ENCODE results near the gene RHBDD3. TPM values are rescaled to one million over a fixed set of nuclear protein-coding genes. Genes with fewer than 3 reads are reported as not detected.

Gene RHBDD3
- total RNA-seq, 3 donors from 2014 or later (not counting 1 experiment from before 2014, with no cell fraction given) = 16.6 to 20.9 (median 17.9) TPM

GRCh38 chr22:29263791-29264276, 3.9 kb downstream of the RHBDD3 start:
- H3K4me3 ChIP-seq (ENCODE audit: low read length) = no peak overlapping the region
- no peak for TF ChIP-seq CTCF (IDR thresholded peaks at IDR 0.05)
- Mint-ChIP-seq H3K9me3 (no peaks in the 10 kb centered on the region), H3K36me3 (peaks cover 8% of the 10 kb centered on the region), H3K4me1 (peaks cover 20 to 22% of the 10 kb centered on the region in 2 donors), H3K27me3 (ENCODE audit: low read depth in 2 of 2) (no peaks in the 10 kb centered on the region), H3K4me3 (no peak overlapping the region), H3K27ac (no peak overlapping the region)
- DNase-seq = no peak
- H3K27me3 ChIP-seq (ENCODE audit: control insufficient read depth, insufficient read depth, low read length) = no peaks in the 10 kb centered on the region
- WGBS (ENCODE audit: insufficient coverage) = 92% methylated on average over 14 of the region's 14 CpGs
- no peak for ATAC-seq
- no peak overlapping the region for H3K27ac ChIP-seq (ENCODE audit: low read length)
- H3K9me3 ChIP-seq (ENCODE audit: control insufficient read depth, insufficient read depth, low read length) = no peaks in the 10 kb centered on the region
- intact Hi-C loops (cut with micrococcal nuclease) = loop anchor here (10.0 kb wide), 1 partner anchor 1349 kb away; the partner anchor contains the start of gene PITPNB
- H3K36me3 ChIP-seq (ENCODE audit: control insufficient read depth, insufficient read depth, low read length) = peaks cover 3% of the 10 kb centered on the region
- H3K4me1 ChIP-seq (ENCODE audit: control insufficient read depth, insufficient read depth, low read length) = peaks cover 11% of the 10 kb centered on the region

GRCh38 chr22:29260601-29261315, 7.0 kb downstream of the RHBDD3 start:
- Mint-ChIP-seq H3K36me3 (no peaks in the 10 kb centered on the region), H3K4me1 (no peaks in the 10 kb centered on the region), H3K9me3 (no peaks in the 10 kb centered on the region), H3K27me3 (ENCODE audit: low read depth in 2 of 2) (no peaks in the 10 kb centered on the region), H3K4me3 (no peak overlapping the region), H3K27ac (no peak overlapping the region)
- H3K27ac ChIP-seq (ENCODE audit: low read length) = no peak overlapping the region
- peaks cover 3% of the 10 kb centered on the region for H3K36me3 ChIP-seq (ENCODE audit: control insufficient read depth, insufficient read depth, low read length)
- 94% methylated on average over 17 of the region's 17 CpGs for WGBS (ENCODE audit: insufficient coverage)
- no peaks in the 10 kb centered on the region for H3K4me1 ChIP-seq (ENCODE audit: control insufficient read depth, insufficient read depth, low read length)
- H3K4me3 ChIP-seq (ENCODE audit: low read length) = no peak overlapping the region
- intact Hi-C loops (cut with micrococcal nuclease) = loop anchor here (10.0 kb wide), 1 partner anchor 1346 kb away; the partner anchor contains the start of gene PITPNB
- H3K27me3 ChIP-seq (ENCODE audit: control insufficient read depth, insufficient read depth, low read length) = no peaks in the 10 kb centered on the region
- no peak for TF ChIP-seq CTCF (IDR thresholded peaks at IDR 0.05)
- DNase-seq (no peak), ATAC-seq (no peak)
- no peaks in the 10 kb centered on the region for H3K9me3 ChIP-seq (ENCODE audit: control insufficient read depth, insufficient read depth, low read length)

GRCh38 chr22:29260031-29260560, 7.7 kb downstream of the RHBDD3 start:
- peaks cover under 1% of the 10 kb centered on the region for H3K36me3 ChIP-seq (ENCODE audit: control insufficient read depth, insufficient read depth, low read length)
- Mint-ChIP-seq H3K27me3 (ENCODE audit: low read depth in 2 of 2) (no peaks in the 10 kb centered on the region), H3K9me3 (no peaks in the 10 kb centered on the region), H3K36me3 (no peaks in the 10 kb centered on the region), H3K27ac (no peak overlapping the region), H3K4me3 (no peak overlapping the region), H3K4me1 (no peaks in the 10 kb centered on the region)
- no peak overlapping the region for H3K27ac ChIP-seq (ENCODE audit: low read length)
- DNase-seq (no peak), ATAC-seq (no peak)
- no peaks in the 10 kb centered on the region for H3K27me3 ChIP-seq (ENCODE audit: control insufficient read depth, insufficient read depth, low read length)
- no peak for TF ChIP-seq CTCF (IDR thresholded peaks at IDR 0.05)
- no peak overlapping the region for H3K4me3 ChIP-seq (ENCODE audit: low read length)
- 97% methylated on average over 13 of the region's 13 CpGs for WGBS (ENCODE audit: insufficient coverage)
- H3K9me3 ChIP-seq (ENCODE audit: control insufficient read depth, insufficient read depth, low read length) = no peaks in the 10 kb centered on the region
- H3K4me1 ChIP-seq (ENCODE audit: control insufficient read depth, insufficient read depth, low read length) = no peaks in the 10 kb centered on the region
- intact Hi-C loops (cut with micrococcal nuclease) = loop anchor here (10.0 kb wide), 1 partner anchor 1345 kb away; the partner anchor contains the start of gene PITPNB
